Esophagus muscularis mucosa (tissue), 4 donors: ENCODE data around the gene OBSCN. TPM values are rescaled to one million over a fixed set of nuclear protein-coding genes. Genes with fewer than 3 reads are reported as not detected.

Source experiments
- DNase-seq: peaks from one replicate; pipeline ENCODE4 v3.0.0-alpha.2; 2017; ENCODE audit errors: extremely low spot score
- H3K27ac ChIP-seq, 4 donors: fragments of 200-600 bp; sonication (generic); replicated peaks in 1 of 4; 1 replicate in 3 of 4; 2 replicates in 1 of 4; pipeline ENCODE4 v1.5.1; 2016 to 2019; ENCODE audit warnings: mild to moderate bottlenecking in 1 of 4
- H3K27me3 ChIP-seq, 4 donors: fragments of 200-600 bp; sonication (generic); one replicate each; pipeline versions ENCODE4 v1.5.1 to v1.6.0; 2016 to 2019
- H3K36me3 ChIP-seq, 4 donors: fragments of 200-600 bp; sonication (generic); one replicate each; pipeline ENCODE4 v1.5.1; 2016 to 2019
- H3K4me1 ChIP-seq, 4 donors: fragments of 200-600 bp; sonication (generic); one replicate each; pipeline ENCODE4 v1.5.1; 2016 to 2019
- H3K4me3 ChIP-seq, 4 donors: fragments of 200-600 bp; sonication (generic); 1 replicate in 2 of 4; 2 replicates in 2 of 4; pipeline ENCODE4 v1.5.1; 2016 to 2019; ENCODE audit warnings: mild to moderate bottlenecking in 4 of 4, moderate library complexity in 1 of 4
- H3K9me3 ChIP-seq, 4 donors: fragments of 200-600 bp; sonication (generic); 1 replicate in 3 of 4; 2 replicates in 1 of 4; pipeline ENCODE4 v1.5.1; 2016 to 2019
- EP300 ChIP-seq: sonication (generic); formaldehyde crosslinking; IDR thresholded peaks from one replicate; pipeline ENCODE4 v1.6.1; 2017; ENCODE audit warnings: antibody characterized with exemption
- POLR2A ChIP-seq: fragments of 450-650 bp; IDR thresholded peaks from one replicate; pipeline ENCODE4 v1.6.1; 2017; ENCODE audit warnings: antibody characterized with exemption, moderate library complexity, mild to moderate bottlenecking, low read depth
- POLR2AphosphoS5 ChIP-seq, 2 donors: sonication (generic); formaldehyde crosslinking; IDR thresholded peaks; one replicate each; pipeline ENCODE4 v1.6.1; 2017; ENCODE audit warnings: antibody characterized with exemption in 2 of 2
- WGBS: methylation state at CpG from one replicate; pipeline ENCODE4 v1.1.5; 2018; 5-methylcytosine and 5-hydroxymethylcytosine counted together
- intact Hi-C: fragments of 100-400 bp; cut with DNase I; formaldehyde crosslinking; loops from one replicate; pipeline ENCODE4 v1.15.1; 2023
- total RNA-seq, 4 donors: library from RNA; depleted of rRNA; stranded (reverse); fragments of >200 nt; gene quantifications; one replicate each; pipeline versions ENCODE4 v1.1.0 to v1.2.1, GENCODE V29; 2016
- TF ChIP-seq, protein P1 (sequence below), 3 experiments: fragments of 200-600 bp in 2 of 3; fragments of 450-650 bp in 1 of 3; sonication (generic) in 2 of 3; IDR thresholded peaks; one replicate each; pipeline ENCODE4 v1.5.1; 2017 to 2019; ENCODE audit warnings: antibody characterized with exemption in 3 of 3, mild to moderate bottlenecking in 2 of 3, moderate library complexity in 1 of 3

OBSCN gene
- total RNA-seq, 4 donors from 2014 or later, result 12.6 to 31.4 (median 17.8) TPM

DNA sequence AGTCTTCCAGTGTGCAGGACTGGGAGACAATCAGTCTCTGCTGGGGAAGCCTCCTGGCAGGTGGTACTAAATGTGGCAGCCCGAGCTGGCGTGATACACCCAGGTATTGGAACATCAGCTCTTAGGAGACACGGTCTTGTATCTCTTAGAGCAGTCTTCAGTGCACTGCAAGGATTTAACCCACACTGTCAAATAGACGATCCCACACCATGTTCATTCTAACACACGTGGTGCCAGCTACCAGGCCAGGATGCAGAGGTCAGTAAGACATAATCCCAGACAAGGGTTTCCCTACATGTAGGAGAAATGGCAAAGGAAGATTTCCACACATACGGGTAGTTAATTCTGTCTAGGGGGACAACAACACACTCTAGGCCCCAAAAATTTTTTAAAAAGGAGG is 190.1 kb downstream of the OBSCN start:
- Histone ChIP-seq H3K36me3 (peaks cover 40 to 89% (median 80%) of the 10 kb centered on the region in 4 donors), H3K9me3 (no peaks in the 10 kb centered on the region), H3K4me3 (no peak overlapping the region), H3K4me1 (peaks cover 6 to 27% (median 21%) of the 10 kb centered on the region in 4 donors), H3K27ac (no peak overlapping the region), H3K27me3 (no peaks in the 10 kb centered on the region)
- 93% methylated on average over 6 of the region's 6 CpGs for WGBS
- intact Hi-C loops, result no loop called here
- no peak for DNase-seq
- TF ChIP-seq POLR2AphosphoS5 (IDR thresholded peaks at IDR 0.05) (no peak), EP300 (no peak), POLR2A (no peak)
- TF ChIP-seq, protein P1, sequence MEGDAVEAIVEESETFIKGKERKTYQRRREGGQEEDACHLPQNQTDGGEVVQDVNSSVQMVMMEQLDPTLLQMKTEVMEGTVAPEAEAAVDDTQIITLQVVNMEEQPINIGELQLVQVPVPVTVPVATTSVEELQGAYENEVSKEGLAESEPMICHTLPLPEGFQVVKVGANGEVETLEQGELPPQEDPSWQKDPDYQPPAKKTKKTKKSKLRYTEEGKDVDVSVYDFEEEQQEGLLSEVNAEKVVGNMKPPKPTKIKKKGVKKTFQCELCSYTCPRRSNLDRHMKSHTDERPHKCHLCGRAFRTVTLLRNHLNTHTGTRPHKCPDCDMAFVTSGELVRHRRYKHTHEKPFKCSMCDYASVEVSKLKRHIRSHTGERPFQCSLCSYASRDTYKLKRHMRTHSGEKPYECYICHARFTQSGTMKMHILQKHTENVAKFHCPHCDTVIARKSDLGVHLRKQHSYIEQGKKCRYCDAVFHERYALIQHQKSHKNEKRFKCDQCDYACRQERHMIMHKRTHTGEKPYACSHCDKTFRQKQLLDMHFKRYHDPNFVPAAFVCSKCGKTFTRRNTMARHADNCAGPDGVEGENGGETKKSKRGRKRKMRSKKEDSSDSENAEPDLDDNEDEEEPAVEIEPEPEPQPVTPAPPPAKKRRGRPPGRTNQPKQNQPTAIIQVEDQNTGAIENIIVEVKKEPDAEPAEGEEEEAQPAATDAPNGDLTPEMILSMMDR (IDR thresholded peaks at IDR 0.05), result no peak

DNA sequence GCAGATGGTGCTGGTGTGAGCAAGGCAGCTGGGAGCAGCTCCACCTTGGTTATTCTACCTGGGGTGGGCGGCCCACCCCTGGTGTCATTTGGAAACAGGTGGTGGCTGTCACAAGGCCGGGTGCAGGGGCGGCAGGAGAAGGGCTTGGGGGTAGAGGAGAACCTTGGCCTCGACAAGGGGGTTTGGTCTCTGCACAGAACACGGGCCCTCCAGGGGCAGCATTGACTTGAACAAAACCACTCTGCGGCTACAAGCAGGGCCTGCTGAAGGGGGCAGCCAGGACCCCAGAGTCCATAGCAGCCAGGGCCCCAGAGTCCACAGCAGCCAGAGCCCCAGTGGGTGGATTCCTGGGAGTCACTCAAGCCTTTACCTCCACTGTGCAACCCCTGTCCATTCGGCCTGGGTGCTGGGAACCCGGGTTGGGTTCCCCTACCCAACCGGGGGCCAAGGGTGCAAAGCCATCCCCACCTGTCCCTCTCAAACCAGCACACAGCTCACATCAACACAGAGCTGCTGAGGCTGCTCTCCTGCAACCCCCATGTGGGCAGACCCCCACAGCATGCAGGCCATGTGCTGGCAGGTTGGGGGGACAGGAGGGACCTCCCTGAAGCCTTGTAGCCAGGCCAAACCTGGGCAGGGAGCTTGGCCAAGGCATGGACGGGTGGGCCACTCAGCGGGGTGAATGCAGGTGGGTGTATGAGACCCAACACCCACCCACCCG is 191.1 kb downstream of the OBSCN start:
- Histone ChIP-seq H3K36me3 (peaks cover 40 to 95% (median 80%) of the 10 kb centered on the region in 4 donors), H3K9me3 (no peaks in the 10 kb centered on the region), H3K27ac (no peak overlapping the region), H3K4me3 (no peak overlapping the region), H3K4me1 (peaks cover 0 to 27% (median 21%) of the 10 kb centered on the region in 4 donors), H3K27me3 (no peaks in the 10 kb centered on the region)
- DNase-seq, result no peak
- TF ChIP-seq EP300 (no peak), POLR2AphosphoS5 (IDR thresholded peaks at IDR 0.05) (no peak), POLR2A (no peak)
- TF ChIP-seq, protein P1 (IDR thresholded peaks at IDR 0.05), result no peak
- 96% methylated on average over 6 of the region's 12 CpGs for WGBS
- intact Hi-C loops, result no loop called here

DNA sequence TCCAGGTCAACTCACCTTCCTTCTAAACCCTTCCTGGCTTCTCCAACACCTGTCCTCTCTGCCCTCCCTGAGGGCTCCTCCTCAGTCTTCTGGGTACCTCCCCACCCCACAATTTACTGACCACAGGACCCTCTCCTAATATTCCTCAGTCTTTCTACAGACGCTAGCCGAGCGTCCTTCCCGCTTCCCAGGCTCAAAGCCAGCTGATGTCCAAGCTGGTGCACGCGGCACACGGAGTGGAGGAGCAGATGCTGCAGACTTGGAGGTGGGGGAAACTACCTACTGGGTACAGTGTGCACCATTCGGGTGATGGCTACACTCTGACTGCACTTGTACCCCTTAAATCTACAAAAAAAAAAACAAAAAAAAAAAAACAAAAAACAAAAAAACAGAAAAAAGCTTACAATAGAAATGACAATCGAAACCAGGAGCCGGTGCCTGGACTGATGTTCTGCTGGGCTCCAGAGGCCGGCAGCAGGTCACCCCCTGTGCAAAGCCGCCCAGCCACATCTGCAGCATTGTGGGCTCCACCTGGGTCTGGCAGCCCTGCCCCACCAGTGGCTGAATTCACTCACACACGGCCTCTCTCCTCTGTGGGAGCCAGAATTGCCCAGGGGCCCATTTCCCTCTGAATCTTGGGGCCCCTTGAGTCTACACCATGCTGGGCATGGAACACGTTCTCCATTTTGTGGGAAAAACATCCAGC is 191.8 kb downstream of the OBSCN start:
- Histone ChIP-seq H3K4me3 (no peak overlapping the region), H3K9me3 (no peaks in the 10 kb centered on the region), H3K27ac (no peak overlapping the region), H3K27me3 (no peaks in the 10 kb centered on the region), H3K36me3 (peaks cover 40 to 90% (median 73%) of the 10 kb centered on the region in 4 donors), H3K4me1 (peaks cover 8 to 30% (median 24%) of the 10 kb centered on the region in 4 donors)
- no peak for DNase-seq
- TF ChIP-seq EP300 (no peak), POLR2A (no peak), POLR2AphosphoS5 (IDR thresholded peaks at IDR 0.05) (no peak)
- TF ChIP-seq, protein P1 (IDR thresholded peaks at IDR 0.05), result no peak
- WGBS, result 92% methylated on average over 14 of the region's 14 CpGs
- intact Hi-C loops, result loop anchor here (10.0 kb wide), 1 partner anchor 125 kb away; no protein-coding TSS in a partner anchor

DNA sequence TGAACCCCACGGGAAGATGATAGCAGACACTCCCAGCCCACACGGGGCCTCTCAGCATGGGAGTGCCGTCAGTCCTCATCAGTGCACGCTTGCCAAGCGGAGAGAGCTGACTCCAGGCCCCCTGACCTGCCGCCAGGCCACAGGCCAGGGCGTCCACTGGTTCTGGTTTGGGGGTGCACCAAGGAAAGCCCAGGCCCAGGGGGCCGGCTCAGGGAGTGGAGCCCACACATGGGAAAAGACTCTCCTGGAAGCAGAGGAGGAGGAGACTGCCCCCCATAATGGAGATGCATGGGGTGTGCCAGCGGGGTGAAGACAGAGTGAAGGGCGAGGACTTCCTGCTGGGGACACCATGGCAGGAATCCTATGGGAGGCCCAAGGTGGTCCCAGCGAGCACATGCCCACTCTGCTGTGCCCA is 192.4 kb downstream of the OBSCN start:
- DNase-seq, result no peak
- TF ChIP-seq POLR2AphosphoS5 (IDR thresholded peaks at IDR 0.05) (no peak), EP300 (no peak), POLR2A (no peak)
- TF ChIP-seq, protein P1 (IDR thresholded peaks at IDR 0.05), result no peak
- Histone ChIP-seq H3K36me3 (peaks cover 35 to 85% (median 68%) of the 10 kb centered on the region in 4 donors), H3K9me3 (no peaks in the 10 kb centered on the region), H3K4me1 (peaks cover 13 to 36% (median 30%) of the 10 kb centered on the region in 4 donors), H3K27ac (no peak overlapping the region), H3K27me3 (no peaks in the 10 kb centered on the region), H3K4me3 (no peak overlapping the region)
- intact Hi-C loops, result loop anchor here (10.0 kb wide), 1 partner anchor 125 kb away; no protein-coding TSS in a partner anchor
- WGBS, result 83% methylated on average over 9 of the region's 11 CpGs
